SK-N-SH (cell line): Measurements from ENCODE around the gene NEK7.

ENCODE experiments used
- EP300 ChIP-seq, 2 experiments: IDR thresholded peaks; 2 replicates each; pipeline versions ENCODE4 v1.4.0 to v1.6.1; 2012; ENCODE audit warnings: borderline replicate concordance in 1 of 2, low read depth in 1 of 2, low read length in 1 of 2
- EZH2phosphoT487 ChIP-seq: fragments of 200-600 bp; sonication (generic); IDR thresholded peaks from 2 replicates; pipeline ENCODE4 v1.6.1; 2017; ENCODE audit warnings: low read depth, mixed run types, mild to moderate bottlenecking, antibody characterized with exemption, moderate library complexity, borderline replicate concordance
- FOSL2 ChIP-seq: IDR thresholded peaks from 2 replicates; pipeline ENCODE4 v1.4.0; 2012; ENCODE audit warnings: low read depth, mild to moderate bottlenecking, moderate library complexity, borderline replicate concordance
- NFIC ChIP-seq: IDR thresholded peaks from 2 replicates; pipeline ENCODE4 v1.4.0; 2012; ENCODE audit warnings: borderline replicate concordance
- POLR2AphosphoS5 ChIP-seq: IDR thresholded peaks from 2 replicates; pipeline ENCODE4 v1.6.1; 2012; ENCODE audit warnings: low read depth, low read length
- RAD21 ChIP-seq: IDR thresholded peaks from 2 replicates; pipeline ENCODE4 v1.6.1; 2012; ENCODE audit warnings: mild to moderate bottlenecking, low read length
- SIN3A ChIP-seq: IDR thresholded peaks from 2 replicates; pipeline ENCODE4 v1.6.1; 2012; ENCODE audit warnings: low read depth, mild to moderate bottlenecking, low read length, moderate library complexity, borderline replicate concordance
- TAF1 ChIP-seq: IDR thresholded peaks from 2 replicates; pipeline ENCODE4 v1.6.1; 2012; ENCODE audit warnings: low read depth, mild to moderate bottlenecking, low read length, moderate library complexity, borderline replicate concordance
- TF ChIP-seq, protein P1 (sequence below): fragments of 200-600 bp; sonication (generic); IDR thresholded peaks from 2 replicates; pipeline ENCODE4 v1.6.1; 2017; ENCODE audit warnings: antibody characterized with exemption, mild to moderate bottlenecking, moderate library complexity
- TF ChIP-seq, protein P2 (sequence below): IDR thresholded peaks from 2 replicates; pipeline ENCODE4; 2012
- TF ChIP-seq, protein P3 (sequence below): IDR thresholded peaks from 2 replicates; pipeline ENCODE4 v1.6.1; 2012; ENCODE audit warnings: mild to moderate bottlenecking, low read depth, low read length, moderate library complexity

DNA sequence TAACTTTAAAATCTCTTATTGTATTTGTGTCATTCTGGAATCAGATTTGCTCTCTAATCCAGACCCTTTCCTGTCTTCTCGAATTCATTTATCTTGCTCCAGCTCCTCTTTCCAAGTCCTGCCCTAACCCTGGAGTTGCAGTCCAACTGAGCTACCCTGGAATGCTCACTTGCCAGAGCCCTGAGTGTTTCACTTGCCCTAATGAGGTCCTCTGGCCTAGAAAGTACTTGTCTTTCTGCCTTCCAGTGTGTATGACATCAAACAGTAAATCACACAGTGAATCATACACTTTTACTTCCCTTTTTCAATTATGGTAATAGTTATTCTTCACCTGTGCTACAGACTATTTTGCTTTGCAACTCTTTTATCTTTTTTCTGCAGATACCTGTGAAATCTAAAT lies 96.9 kb downstream of the NEK7 start:
- TF ChIP-seq EP300 (IDR thresholded peaks at IDR 0.05; ENCODE audit: borderline replicate concordance in 1 of 2, low read depth in 1 of 2, low read length in 1 of 2), result peak in 1 of 2 experiments; percentile 36; a peak in 1 of 4 replicates
- TF ChIP-seq SIN3A, result no peak
- TF ChIP-seq, protein P1, sequence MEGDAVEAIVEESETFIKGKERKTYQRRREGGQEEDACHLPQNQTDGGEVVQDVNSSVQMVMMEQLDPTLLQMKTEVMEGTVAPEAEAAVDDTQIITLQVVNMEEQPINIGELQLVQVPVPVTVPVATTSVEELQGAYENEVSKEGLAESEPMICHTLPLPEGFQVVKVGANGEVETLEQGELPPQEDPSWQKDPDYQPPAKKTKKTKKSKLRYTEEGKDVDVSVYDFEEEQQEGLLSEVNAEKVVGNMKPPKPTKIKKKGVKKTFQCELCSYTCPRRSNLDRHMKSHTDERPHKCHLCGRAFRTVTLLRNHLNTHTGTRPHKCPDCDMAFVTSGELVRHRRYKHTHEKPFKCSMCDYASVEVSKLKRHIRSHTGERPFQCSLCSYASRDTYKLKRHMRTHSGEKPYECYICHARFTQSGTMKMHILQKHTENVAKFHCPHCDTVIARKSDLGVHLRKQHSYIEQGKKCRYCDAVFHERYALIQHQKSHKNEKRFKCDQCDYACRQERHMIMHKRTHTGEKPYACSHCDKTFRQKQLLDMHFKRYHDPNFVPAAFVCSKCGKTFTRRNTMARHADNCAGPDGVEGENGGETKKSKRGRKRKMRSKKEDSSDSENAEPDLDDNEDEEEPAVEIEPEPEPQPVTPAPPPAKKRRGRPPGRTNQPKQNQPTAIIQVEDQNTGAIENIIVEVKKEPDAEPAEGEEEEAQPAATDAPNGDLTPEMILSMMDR, result no peak
- peak; percentile 23; the same call in 1 of the 2 replicates for TF ChIP-seq NFIC
- no peak for TF ChIP-seq EZH2phosphoT487
- no peak for TF ChIP-seq TAF1
- no peak for TF ChIP-seq RAD21
- TF ChIP-seq, protein P2, sequence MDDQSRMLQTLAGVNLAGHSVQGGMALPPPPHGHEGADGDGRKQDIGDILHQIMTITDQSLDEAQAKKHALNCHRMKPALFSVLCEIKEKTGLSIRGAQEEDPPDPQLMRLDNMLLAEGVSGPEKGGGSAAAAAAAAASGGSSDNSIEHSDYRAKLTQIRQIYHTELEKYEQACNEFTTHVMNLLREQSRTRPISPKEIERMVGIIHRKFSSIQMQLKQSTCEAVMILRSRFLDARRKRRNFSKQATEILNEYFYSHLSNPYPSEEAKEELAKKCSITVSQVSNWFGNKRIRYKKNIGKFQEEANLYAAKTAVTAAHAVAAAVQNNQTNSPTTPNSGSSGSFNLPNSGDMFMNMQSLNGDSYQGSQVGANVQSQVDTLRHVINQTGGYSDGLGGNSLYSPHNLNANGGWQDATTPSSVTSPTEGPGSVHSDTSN, result peak; percentile 72
- TF ChIP-seq POLR2AphosphoS5, result peak; percentile 60
- peak; percentile 43; the same call in 1 of the 2 replicates for TF ChIP-seq FOSL2
- TF ChIP-seq, protein P3, sequence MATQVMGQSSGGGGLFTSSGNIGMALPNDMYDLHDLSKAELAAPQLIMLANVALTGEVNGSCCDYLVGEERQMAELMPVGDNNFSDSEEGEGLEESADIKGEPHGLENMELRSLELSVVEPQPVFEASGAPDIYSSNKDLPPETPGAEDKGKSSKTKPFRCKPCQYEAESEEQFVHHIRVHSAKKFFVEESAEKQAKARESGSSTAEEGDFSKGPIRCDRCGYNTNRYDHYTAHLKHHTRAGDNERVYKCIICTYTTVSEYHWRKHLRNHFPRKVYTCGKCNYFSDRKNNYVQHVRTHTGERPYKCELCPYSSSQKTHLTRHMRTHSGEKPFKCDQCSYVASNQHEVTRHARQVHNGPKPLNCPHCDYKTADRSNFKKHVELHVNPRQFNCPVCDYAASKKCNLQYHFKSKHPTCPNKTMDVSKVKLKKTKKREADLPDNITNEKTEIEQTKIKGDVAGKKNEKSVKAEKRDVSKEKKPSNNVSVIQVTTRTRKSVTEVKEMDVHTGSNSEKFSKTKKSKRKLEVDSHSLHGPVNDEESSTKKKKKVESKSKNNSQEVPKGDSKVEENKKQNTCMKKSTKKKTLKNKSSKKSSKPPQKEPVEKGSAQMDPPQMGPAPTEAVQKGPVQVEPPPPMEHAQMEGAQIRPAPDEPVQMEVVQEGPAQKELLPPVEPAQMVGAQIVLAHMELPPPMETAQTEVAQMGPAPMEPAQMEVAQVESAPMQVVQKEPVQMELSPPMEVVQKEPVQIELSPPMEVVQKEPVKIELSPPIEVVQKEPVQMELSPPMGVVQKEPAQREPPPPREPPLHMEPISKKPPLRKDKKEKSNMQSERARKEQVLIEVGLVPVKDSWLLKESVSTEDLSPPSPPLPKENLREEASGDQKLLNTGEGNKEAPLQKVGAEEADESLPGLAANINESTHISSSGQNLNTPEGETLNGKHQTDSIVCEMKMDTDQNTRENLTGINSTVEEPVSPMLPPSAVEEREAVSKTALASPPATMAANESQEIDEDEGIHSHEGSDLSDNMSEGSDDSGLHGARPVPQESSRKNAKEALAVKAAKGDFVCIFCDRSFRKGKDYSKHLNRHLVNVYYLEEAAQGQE, result no peak
